ENCODE results near the gene WDR54. TPM values are rescaled to one million over a fixed set of nuclear protein-coding genes. Genes with fewer than 3 reads are reported as not detected.

WDR54 gene
- total and polyA plus RNA-seq, 7 donors: 0.52 to 2.4 (median 1.5) TPM

- Histone ChIP-seq H3K4me3 (peak overlapping the region; percentile 62), H3K27ac (no peak overlapping the region), H3K27me3 (ENCODE audit: insufficient read depth in 3 of 3, low read length in 2 of 3) (peaks cover 0 to 29% (median 5%) of the 10 kb centered on the region in 3 donors), H3K4me1 (no peaks in the 10 kb centered on the region), H3K36me3 (ENCODE audit: insufficient read depth in 1 of 2, low read depth in 1 of 2) (no peaks in the 10 kb centered on the region), H3K9me3 (no peaks in the 10 kb centered on the region)
- TF ChIP-seq CTCF (IDR thresholded peaks at IDR 0.05): peak; percentile 22
- peak; percentile 45 to 77 (median 70) for ATAC-seq
- DNase-seq: peak; percentile 58 to 78
- intact Hi-C loops (cut with DNase I): no loop called here
- 2 to 6% (median 4%) methylated on average over 58 to 66 of the region's 66 CpGs for WGBS, 3 donors
Measured at GRCh38 chr2:74414881-74415761, 6.4 kb upstream of the WDR54 start.

- H3K27me3 ChIP-seq (ENCODE audit: insufficient read depth in 3 of 3, low read length in 2 of 3): peaks cover 0 to 37% (median 5%) of the 10 kb centered on the region in 3 donors
Measured at GRCh38 chr2:74415762-74416395, 5.7 kb upstream of the WDR54 start.

GRCh38 chr2:74416778-74417177 is 4.8 kb upstream of the WDR54 start:
- TF ChIP-seq CTCF (IDR thresholded peaks at IDR 0.05): no peak

More at GRCh38 chr2:74415762-74416395, 5.7 kb upstream of the WDR54 start:
- H3K27ac ChIP-seq: no peak overlapping the region
- DNase-seq: no peak
- WGBS, 3 donors: 54 to 57% (median 55%) methylated on average over 34 to 35 of the region's 35 CpGs
- intact Hi-C loops (cut with DNase I): no loop called here
- H3K36me3 ChIP-seq (ENCODE audit: insufficient read depth in 1 of 2, low read depth in 1 of 2): no peaks in the 10 kb centered on the region
- H3K9me3 ChIP-seq: no peaks in the 10 kb centered on the region
- peak in 2 of 4 donors; percentile 10 to 13 for ATAC-seq
- TF ChIP-seq CTCF (IDR thresholded peaks at IDR 0.05): no peak
- H3K4me3 ChIP-seq: peak overlapping the region; percentile 62
- H3K4me1 ChIP-seq: no peaks in the 10 kb centered on the region

GRCh38 chr2:74417197-74417596 is 4.3 kb upstream of the WDR54 start:
- ATAC-seq (no peak), DNase-seq (no peak)
- Histone ChIP-seq H3K9me3 (no peaks in the 10 kb centered on the region), H3K36me3 (ENCODE audit: insufficient read depth in 1 of 2, low read depth in 1 of 2) (no peaks in the 10 kb centered on the region), H3K4me1 (no peaks in the 10 kb centered on the region), H3K4me3 (no peak overlapping the region), H3K27ac (no peak overlapping the region), H3K27me3 (ENCODE audit: insufficient read depth in 3 of 3, low read length in 2 of 3) (peaks cover 0 to 49% (median 10%) of the 10 kb centered on the region in 3 donors)
- WGBS, 3 donors: 73 to 81% (median 78%) methylated on average over 3 of the region's 3 CpGs
- TF ChIP-seq CTCF (IDR thresholded peaks at IDR 0.05): no peak
- intact Hi-C loops (cut with DNase I): no loop called here

More at GRCh38 chr2:74416778-74417177, 4.8 kb upstream of the WDR54 start:
- no peak overlapping the region for H3K4me3 ChIP-seq
- no peaks in the 10 kb centered on the region for H3K36me3 ChIP-seq (ENCODE audit: insufficient read depth in 1 of 2, low read depth in 1 of 2)
- DNase-seq: no peak
- ATAC-seq: no peak
- no peaks in the 10 kb centered on the region for H3K4me1 ChIP-seq
- intact Hi-C loops (cut with DNase I): no loop called here
- WGBS, 3 donors: 49 to 59% (median 58%) methylated on average over 3 of the region's 3 CpGs
- no peak overlapping the region for H3K27ac ChIP-seq
- peaks cover 0 to 46% (median 10%) of the 10 kb centered on the region in 3 donors for H3K27me3 ChIP-seq (ENCODE audit: insufficient read depth in 3 of 3, low read length in 2 of 3)
- H3K9me3 ChIP-seq: no peaks in the 10 kb centered on the region
